Measurements from ENCODE around the gene PIEZO2.
"Not testable (repeated sequence)": the region's sequence is repeated elsewhere in the genome, so short reads cannot be mapped to it uniquely, and the experiment has no call there.

The PIEZO2 gene

GRCh38 chr18:10670856-10671255 is 478.5 kb downstream of the PIEZO2 start:
- DNase-seq = no peak

- no peak for DNase-seq
Measured at GRCh38 chr18:10669441-10670100, 479.8 kb downstream of the PIEZO2 start.

- no peak for DNase-seq
Measured at GRCh38 chr18:10663750-10664149, 485.6 kb downstream of the PIEZO2 start.

- DNase-seq = no peak
Measured at GRCh38 chr18:10661317-10661716, 488.1 kb downstream of the PIEZO2 start.

- no peak for DNase-seq
Measured at GRCh38 chr18:10660179-10660884, 489.0 kb downstream of the PIEZO2 start.

- no peak for DNase-seq
Measured at GRCh38 chr18:10659594-10659993, 489.8 kb downstream of the PIEZO2 start.

- DNase-seq = no peak
Measured at GRCh38 chr18:10659000-10659399, 490.4 kb downstream of the PIEZO2 start.

GRCh38 chr18:10644003-10644402 is 505.4 kb downstream of the PIEZO2 start:
- DNase-seq = not testable (repeated sequence)

- DNase-seq = not testable (repeated sequence)
Measured at GRCh38 chr18:10642915-10643524, 506.3 kb downstream of the PIEZO2 start.

- not testable (repeated sequence) for DNase-seq
Measured at GRCh38 chr18:10638539-10638885, 510.9 kb downstream of the PIEZO2 start.

GRCh38 chr18:10637858-10638538 is 511.4 kb downstream of the PIEZO2 start:
- not testable (repeated sequence) for DNase-seq

- DNase-seq = not testable (repeated sequence)
Measured at GRCh38 chr18:10629076-10629475, 520.3 kb downstream of the PIEZO2 start.

GRCh38 chr18:10626606-10627213 is 522.7 kb downstream of the PIEZO2 start:
- not testable (repeated sequence) for DNase-seq

- DNase-seq = not testable (repeated sequence)
Measured at GRCh38 chr18:10623606-10624005, 525.8 kb downstream of the PIEZO2 start.

GRCh38 chr18:10622982-10623381 is 526.4 kb downstream of the PIEZO2 start:
- not testable (repeated sequence) for DNase-seq

GRCh38 chr18:10620670-10621329 is 528.6 kb downstream of the PIEZO2 start:
- DNase-seq = not testable (repeated sequence)
